ENCODE data around the gene SPAG9.
A peak's percentile ranks its signal among the peaks of the same experiment; 100 is the strongest.

The SPAG9 gene

DNA sequence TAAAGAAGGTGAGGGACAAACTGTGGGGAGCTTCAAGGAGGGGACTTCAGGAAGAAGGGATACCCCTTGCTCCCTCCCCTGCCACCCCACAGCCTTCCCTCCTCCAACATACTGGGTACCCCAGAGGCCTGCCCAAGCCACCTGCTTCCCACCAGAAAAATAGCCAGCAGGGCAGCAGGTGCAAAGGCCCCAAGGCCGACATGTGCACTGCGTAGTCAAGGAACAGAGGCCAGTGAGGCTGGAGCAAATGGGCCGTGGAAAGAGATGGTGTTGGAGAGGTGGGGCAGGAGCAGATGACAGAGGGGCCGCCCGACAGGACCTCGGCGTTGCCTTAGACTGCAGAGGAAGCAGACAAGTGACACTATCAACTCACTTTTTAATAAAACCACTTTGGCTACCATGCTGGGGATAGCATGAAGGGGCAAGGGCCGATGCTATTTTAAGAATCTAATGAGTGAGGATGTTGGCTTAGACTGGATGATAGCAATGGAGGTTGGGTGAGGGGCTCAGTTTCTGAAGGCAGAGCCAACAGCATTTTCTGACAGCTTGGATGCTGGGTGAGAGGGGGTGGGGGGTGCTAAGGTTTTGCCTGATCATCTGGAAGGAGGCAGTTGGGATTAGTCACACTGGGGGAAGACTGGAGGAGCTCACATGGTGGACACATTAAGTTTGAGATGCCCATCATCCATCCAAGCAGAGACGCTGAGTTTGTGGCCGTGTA is 181.7 kb downstream of the SPAG9 start:
- DNase-seq: no peak

DNA sequence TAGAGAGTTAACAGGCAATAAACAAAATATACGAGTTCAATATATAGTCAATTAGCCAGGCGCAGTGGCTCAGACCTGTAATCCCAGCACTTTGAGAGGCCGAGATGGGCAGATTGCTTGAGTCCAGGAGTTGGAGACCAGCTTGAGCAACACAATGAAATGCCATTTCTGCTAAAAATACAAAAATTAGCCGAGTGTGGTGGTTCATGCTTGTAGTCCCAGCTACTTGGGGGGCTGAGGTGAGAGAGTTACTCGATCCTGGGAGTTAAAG is 184.7 kb downstream of the SPAG9 start:
- DNase-seq: no peak

DNA sequence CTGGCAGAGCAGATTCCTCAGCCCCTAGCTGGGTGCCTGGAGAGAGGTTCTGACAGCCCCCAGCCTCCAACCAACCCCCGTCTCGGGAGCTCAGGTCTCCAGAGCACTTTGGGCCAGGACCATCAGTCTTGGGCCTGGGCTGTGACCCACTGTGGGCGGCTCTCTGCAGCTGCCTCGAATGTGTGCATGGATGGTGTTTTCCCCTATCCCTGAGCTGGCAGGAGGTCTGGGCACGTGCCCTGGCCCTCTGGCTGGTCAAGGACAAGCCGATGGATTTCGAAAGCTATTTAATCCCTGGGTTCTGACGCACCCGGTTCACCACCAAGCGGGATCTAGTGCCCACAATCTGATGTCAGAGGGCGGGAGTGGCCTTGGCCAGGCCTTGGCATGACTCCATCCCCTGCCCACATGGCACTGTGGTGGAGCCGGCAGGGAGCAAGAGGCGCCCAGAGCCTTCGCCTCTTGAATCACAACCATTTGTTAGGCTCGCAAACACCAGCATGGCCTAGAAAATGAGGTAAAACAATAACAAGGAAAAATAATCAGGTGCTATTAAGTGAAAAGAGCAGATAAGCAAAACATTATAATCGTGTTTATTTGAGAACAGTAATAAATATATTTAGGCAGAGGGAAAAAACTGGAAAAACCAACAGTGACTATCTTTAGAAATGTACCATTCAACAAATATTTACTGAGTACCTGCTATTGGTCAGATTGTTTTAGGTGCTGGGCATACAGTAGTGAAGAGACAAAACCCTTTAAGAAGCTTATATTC is 185.3 kb downstream of the SPAG9 start:
- DNase-seq: no peak

DNA sequence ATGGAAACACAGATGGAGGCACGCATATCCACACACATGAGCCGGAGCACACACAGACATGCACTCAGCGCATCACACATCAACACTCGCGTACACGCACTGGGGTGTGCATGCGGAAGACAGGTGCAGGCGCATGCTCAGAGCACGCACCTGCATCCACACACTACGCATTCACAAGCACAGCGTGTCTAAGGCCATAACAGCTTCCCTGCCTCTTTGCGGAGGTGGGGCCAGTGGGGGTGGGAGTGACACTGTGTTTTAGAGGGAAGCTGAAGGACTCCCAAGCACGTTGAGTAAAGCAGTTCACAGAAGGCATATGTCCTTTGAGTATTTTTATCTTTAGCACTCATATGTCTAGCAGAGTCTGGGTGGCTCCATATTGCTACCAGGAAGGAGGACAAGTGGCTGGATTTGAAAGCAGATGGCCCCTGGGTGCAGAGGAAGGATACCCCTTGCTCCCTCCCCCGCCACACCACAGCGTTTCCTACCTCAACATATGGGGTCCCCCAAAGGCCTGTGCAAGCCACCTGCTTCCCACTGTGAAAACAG is 185.9 kb downstream of the SPAG9 start:
- DNase-seq: no peak

DNA sequence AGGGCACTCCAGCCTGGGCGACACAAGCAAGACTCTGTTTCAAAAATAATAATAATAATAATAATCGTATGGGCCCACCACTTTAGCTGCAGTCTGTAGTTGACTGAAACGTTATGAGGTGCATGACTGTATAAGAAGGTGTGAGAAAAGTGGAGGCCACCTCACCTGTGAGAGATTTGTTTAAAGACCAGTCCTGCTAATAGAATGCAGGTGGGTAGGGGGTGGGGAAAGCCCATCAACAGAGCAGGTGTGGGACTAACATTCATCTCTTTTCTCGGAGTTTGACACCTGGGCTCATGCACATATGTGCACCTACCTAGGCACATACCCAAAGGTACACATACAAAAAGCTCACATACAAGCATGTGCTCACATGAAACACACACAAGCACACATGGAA is 186.5 kb downstream of the SPAG9 start:
- DNase-seq: no peak

DNA sequence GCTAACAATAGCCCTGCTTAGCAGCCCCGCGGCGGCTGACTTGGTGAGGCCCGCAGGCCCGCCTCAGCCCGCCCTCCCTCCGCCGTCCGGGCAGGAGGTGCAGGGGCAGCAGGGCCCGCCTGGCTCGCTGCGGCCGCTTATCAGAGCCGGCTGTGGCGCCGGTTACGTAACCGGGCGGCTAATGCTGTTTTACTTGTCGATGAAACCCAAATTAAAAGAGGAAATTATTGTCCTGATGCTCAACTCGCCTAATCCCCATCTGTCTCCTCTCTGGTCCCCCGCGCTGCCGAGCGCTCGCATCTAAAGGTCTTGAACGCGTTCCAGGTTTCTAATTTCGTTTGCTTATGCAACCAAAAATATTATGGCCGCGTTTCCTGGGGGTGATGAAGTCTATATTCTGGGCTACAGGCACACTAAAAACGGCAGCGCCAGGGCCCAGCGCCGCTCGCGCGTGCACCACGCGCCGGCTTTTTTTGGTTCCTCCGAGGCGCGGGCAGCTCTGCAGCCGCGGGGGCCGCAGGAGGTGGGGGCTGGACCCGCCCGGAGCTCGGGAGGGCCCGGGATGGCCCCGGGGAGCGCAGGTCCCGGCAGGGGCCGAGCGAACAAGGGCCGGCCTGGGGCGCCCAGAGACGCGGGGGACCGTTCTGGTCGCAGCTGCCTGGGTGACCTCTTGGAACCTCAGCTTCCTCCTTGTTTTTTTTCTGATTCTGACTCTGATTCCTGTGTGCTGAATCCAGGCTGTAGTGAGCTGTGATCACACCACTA is 189.3 kb downstream of the SPAG9 start:
- DNase-seq: peak; percentile 78

DNA sequence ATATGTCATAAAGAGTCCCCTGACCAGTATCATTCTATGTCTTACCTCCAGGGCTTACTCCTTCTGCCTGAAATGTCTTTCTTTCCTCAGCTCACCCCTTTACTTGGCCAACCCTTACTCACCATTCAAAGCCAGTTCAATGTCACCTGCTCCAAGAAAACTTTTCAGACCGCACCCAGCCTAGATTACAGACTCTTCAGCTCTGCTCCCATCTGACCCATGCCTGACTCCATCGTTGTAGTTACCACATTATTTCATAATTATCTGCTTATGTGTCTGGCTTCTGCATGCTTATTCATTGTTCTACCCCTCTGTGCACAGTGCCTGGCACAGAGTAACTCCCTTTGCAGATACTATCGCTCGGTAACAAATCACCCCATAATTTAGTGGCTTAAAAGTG is 192.0 kb downstream of the SPAG9 start:
- no peak for DNase-seq

DNA sequence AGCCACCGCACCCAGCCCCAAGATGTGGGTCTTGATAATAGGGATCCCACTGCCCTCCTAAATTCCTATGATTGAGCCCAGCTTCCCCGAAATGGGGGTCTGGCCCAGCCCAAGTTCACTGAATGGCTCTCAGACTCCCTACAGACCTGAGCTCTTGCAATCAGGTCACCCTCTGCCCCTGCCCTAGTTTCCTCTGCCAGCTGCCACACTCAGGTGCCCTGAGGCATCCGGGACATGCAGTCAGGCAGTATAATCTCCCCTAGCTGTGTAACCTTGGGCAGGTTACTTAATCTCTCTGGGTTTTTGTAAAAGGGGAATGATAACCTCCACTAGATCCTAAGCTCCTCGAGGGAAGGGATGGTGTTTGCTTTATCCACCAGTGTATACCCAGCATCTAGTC is 193.4 kb downstream of the SPAG9 start:
- no peak for DNase-seq

DNA sequence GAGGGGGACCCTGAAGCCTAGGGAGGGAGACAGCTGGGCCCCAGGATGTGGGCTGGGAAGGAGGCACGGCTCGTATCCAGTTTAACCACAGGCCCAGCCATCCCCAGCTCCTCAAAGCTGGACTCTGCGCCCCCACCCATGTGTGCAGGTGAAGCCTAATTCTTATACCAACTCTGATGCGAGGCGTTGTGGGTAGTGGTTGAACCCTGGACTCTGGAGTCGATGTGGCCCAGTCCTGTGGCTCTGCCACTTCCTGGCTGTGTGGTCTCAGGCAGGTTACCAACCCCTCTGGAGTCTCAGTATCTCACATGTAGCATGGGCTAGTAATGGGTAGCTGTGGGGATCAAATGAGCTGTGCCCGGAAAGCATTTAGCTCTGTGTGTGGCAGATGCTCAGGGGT is 194.1 kb downstream of the SPAG9 start:
- no peak for DNase-seq

DNA sequence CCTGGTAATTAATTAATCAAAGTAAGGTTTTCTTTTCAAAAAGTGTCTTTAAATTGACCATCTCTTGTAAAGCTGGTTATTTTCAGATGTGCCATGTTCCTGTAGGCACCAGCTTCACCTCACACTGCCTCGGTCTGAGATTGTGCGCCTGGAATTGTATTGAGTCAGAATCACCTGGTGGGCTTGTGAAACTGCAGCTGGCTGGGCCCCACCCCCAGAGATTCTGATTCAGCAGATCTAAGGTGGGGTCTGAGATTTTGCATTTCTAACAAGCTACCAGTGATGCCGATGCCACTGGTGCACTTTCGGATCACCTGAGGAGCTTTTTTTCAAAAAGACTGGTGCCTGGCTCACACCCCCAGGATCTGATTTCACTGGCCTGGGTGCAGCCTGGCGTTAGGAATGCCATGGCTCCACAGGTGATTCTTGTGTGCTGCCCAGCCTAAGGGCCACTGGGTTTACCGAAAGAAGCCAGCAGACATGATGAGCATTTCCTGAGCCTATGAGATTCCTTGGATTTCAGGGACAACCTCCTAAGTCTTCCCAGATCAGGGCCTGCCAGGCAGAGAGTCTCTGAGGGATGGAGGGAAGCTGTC is 195.3 kb downstream of the SPAG9 start:
- DNase-seq: no peak

DNA sequence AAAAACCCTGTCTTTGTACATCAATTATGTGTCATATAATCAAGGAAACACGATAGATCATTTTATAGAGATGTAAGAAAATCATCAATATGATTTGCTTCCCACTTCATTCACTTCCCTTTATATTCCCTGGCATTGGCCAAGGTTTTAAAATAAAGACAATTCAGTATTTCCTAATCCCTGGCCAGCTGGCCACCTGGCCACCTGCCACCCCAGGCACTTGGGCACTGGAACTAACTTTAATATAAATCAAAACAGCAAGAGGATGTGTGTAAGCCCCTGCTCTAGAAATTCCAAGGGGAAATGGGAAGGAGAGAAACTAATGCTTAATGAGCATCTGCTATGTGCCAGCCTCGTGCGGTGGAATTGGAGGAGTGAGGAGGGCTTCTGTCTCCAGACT is 195.9 kb downstream of the SPAG9 start:
- no peak for DNase-seq

DNA sequence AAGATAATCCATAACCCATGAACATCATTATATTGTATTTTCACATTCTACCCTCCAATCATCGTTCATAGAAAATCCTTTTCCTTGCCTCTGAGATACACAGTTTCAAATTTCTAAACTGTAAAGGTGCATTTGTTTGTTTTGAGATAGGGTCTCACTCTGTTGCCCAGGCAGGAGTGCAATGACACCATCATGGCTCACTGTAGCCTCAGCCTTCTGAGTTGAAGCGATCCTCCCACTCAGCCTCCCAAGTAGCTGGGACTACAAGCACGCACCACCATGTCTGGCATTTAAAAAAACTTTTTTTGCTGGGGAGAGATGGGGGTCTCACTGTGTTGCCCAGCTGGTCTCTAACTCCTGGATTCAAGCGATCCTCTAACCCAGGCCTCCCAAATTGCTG is 196.4 kb downstream of the SPAG9 start:
- no peak for DNase-seq

DNA sequence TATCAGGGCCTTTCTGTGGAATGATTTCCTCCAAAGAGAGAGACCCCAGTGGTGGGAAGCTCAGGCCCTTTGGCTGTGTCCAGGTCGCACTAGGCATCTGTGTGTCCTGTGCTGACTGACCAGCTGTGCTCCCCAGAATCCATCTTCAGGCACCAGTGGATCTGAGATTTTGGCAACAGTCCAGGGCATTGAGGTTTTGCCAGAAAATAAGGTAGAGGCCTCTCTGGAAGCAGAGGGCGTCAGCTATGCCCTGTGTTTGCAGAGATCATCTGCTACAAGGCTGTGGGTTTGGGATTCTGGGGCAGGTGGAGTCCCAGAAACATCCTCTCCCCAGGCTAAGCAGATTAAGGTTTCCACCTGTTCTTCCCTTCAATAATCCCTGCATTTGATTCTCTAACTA is 197.1 kb downstream of the SPAG9 start:
- no peak for DNase-seq

DNA sequence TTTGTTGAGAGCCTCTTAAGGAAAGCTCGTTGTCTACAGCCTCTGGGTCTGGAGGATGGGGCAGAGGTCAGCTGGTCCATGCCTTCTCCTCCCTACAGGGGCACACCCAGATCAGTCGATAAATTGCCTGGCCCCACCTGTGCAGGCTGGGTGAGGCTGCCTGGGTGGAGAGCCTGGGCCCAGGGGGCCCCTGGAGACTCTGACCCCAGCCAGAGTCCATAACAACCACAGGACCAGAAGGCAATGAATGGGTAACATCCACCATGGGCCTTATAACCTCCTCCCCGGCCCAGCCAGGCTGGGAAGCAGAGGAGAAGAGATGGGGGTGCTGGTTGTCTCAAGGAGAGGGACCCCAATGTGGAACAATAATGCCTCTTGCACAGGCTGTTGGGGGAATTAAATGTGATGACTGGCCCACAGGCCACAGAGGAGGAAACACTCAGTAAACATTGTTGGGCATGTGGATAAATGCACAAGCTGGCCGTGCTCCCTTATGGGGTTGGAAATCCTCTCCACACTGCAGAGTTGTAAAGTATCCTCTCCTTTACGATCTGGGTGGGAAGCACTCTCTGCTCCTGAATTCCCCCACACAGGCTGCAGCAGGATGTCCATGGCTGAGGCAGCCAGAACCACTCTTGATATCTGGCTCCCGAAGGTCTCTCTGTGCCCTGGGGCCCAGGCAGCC is 197.8 kb downstream of the SPAG9 start:
- no peak for DNase-seq

DNA sequence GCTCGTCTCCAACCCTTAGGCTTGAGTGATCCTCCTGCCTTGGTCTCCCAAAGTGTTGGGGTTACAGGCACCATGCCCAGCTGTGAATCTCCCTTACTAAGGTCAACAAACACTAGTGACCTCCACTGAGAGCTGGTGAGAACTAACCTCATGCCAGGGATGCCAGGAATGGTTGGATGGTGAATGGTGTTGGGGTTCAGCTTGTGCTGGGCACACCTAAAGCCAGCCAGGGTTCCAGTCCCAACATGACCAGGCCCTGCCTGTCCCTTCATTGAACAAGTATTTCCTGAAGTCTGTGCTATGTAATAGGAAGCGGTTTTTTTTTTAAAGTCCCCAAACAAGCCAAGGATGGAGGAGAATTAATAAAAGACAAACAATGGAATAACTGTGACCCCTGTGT is 198.6 kb downstream of the SPAG9 start:
- no peak for DNase-seq

DNA sequence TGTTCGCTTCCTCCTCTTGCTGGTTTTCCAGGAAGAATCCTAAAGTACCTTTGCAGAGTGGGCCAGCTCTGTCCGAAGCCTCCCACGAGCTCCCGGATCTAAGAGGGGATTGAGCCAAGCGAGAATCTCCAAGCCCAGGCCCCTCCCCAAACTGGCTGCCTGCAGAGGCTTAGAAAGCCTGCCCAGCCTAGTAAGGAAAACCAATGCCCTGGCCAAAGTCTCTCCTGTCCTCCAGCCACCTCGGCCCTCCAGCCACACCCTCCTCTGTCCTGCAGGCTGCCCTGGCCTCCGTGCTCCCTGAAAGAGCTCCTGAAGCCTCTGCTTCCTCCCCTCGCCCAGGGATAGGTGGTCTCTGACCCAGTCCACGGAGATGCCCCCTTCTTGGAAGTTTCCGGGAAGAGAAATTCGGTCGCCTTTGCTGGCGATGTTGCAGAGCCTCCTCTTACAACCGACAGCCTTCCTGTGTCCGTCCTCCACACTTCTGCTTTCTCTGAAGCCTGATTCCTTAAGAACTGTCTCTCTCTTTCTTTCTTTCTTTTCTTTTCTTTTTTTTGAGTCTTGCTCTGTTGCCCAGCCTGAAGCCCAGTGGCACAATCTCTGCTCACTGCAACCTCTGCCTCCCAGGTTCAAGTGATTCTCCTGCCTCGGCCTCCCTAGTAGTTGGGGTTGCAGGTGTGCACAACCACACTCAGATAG is 199.6 kb downstream of the SPAG9 start:
- no peak for DNase-seq

DNA sequence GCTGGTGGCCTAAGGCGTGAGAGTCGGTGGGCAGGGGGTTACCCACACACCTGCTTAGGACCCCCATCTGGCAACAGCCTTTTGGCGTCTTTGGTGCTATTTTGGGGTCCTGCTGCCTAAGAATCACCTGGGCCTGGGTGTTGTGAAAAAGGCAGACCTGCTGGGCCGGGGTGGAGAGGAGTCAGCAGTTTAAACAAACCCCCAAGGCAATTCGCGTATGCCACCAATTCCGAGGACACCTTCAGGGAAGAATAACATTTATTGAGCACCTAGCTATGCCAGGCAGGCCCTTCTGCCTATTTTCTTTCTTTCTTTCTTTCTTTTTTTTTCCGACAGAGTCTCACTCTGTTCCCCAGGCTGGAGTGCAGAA is 200.6 kb downstream of the SPAG9 start:
- DNase-seq: no peak

DNA sequence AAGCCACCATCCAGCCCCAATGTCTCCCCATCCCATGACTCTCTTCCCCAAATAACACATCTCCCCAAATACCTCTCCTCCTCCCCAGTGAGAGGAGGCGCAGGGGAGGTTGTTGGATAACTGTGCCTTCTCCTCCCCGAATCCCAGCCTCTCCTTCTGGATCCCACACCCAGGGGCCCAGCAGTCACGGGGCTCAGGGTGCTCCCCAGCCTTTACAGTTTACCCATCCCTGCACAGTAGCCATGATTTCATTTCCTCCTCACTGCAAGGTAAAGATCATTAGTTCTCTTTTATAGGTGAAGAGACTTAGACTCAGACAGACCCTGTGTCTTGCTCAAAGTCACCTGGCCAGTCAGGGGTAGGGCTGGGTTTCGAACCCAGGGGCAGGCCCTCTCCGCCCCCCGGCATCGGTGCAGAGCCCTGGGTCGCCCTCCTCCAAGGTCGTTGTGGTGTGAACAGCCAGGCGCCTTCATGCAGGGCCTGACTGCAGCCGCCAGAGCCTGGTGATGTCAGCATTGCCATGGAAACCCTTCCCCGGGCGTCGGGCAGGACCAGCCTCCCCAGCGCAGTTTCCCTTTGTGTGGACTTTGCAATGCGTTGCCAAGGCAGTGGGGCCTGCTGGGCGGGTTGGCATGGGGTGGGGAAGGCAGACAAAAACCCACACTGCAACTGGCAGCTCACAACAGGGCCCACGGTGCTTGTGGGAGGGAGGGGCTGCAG is 201.2 kb downstream of the SPAG9 start:
- peak; percentile 75 for DNase-seq

DNA sequence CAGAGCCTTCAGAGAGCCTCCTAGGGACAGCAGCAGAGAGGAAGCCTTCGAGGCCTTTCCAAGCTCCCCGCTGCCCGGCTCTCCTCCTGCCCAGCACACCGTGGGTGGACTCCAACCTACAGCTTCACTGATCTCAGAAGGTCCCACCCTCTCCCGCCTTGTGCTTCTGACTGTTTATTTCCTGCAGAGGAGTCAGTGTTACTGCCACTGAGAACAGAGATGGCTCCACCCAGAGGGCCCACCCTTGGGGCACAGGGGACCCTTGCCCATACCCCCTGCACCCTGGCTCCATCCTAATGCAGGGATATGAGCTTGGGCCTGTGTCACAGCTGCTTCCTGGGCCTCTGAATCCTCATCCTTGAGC is 201.8 kb downstream of the SPAG9 start:
- DNase-seq: no peak

DNA sequence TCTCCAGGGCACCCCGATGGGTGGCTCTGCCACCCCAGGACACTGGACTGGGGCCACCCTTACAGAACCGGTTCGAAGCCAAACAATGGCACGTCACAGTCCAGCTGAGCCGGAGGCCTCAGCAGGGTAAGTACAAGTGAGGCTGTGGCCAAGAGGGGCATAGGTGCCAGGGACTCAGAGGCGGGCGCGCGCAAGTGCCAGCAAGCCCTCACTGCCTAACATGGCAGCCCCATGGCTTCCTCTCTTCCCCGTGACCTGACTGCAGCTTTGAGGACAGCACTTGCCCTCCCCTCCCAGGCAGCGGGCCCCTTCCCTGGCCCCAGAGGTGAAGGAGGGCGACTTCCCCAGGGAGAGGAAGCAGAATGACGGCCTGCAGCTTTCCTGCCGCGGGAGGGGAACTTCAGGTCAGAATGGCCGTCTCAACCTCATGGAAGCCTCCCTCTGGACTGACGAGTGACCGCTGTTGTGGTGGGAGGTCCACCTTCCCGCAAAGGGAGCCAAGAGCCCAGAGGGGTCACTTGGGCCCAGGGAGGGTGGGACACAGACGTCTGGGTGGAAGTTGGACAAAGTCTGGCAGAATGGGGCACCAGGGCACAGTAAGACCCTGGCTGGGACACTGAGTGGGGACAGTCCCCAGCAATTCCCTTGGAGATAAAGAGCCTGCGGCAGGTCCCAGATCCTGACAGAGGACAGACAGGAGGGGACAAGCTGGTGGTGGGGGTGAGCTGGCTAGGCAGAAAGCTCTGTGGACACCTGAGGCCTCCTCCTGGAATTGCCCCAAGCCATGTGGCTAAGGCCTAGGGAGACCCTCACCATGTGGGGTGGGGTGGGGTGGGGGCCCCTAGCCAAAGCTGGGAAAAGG is 202.4 kb downstream of the SPAG9 start:
- DNase-seq: no peak

DNA sequence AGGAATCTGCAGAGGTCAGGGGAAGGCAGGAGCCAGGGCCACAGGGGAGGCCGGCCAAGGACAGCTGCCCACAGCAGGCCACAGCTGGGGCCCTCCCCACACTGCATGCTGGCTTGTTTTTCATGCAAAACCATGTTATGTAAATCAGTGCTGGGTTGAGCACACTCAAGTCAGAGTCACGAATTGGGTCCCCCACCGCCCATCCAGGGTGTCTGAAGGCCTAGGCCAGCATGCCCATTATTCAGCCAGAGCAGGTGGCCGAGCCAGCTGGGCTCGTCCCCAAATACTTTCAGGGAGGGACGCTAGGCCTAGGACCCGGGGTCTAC is 203.3 kb downstream of the SPAG9 start:
- no peak for DNase-seq

Data from fibroblast of skin of abdomen (primary cell).